GM12875 (cell line): ENCODE measurements around the gene ZNF541.

ENCODE experiments used
- H3K4me3 ChIP-seq: one replicate; pipeline ENCODE4 v1.5.1; 2011; ENCODE audit warnings: low read depth, low read length, control low read depth
- CTCF ChIP-seq: IDR thresholded peaks from 2 replicates; pipeline ENCODE4 v1.5.1; 2011; ENCODE audit warnings: low read depth, mild to moderate bottlenecking, control low read depth, inconsistent platforms, low read length, moderate library complexity, borderline replicate concordance; ENCODE audit not compliant: insufficient read depth

The ZNF541 gene

GRCh38 chr19:47526798-47527197 is 46.1 kb downstream of the ZNF541 start:
- TF ChIP-seq CTCF: no peak
- no peak overlapping the region for H3K4me3 ChIP-seq

GRCh38 chr19:47523473-47523872 is 49.5 kb downstream of the ZNF541 start:
- no peak for TF ChIP-seq CTCF
- H3K4me3 ChIP-seq: no peak overlapping the region
